Kasumi-1 (cell line): Measurements from ENCODE around the gene PLCXD3.
"Not testable (repeated sequence)": the region's sequence is repeated elsewhere in the genome, so short reads cannot be mapped to it uniquely, and the experiment has no call there.

Experiments used
- DNase-seq, 2 experiments: peaks; one replicate each; lab custom pipeline; 2025; lab: John Stamatoyannopoulos, UW

Gene PLCXD3

GRCh38 chr5:41346609-41347008 is 163.8 kb downstream of the PLCXD3 start:
- DNase-seq: peak in 1 of 2 experiments; percentile 11

GRCh38 chr5:41345295-41345694 is 165.1 kb downstream of the PLCXD3 start:
- no peak for DNase-seq

GRCh38 chr5:41339339-41339738 is 171.1 kb downstream of the PLCXD3 start:
- DNase-seq: no peak

- DNase-seq: no peak
Observed at GRCh38 chr5:41338136-41338675, 172.2 kb downstream of the PLCXD3 start.

GRCh38 chr5:41337724-41338123 is 172.7 kb downstream of the PLCXD3 start:
- no peak for DNase-seq

GRCh38 chr5:41337216-41337615 is 173.2 kb downstream of the PLCXD3 start:
- no peak for DNase-seq

- DNase-seq: no peak
Observed at GRCh38 chr5:41336471-41336870, 173.9 kb downstream of the PLCXD3 start.

- no peak for DNase-seq
Observed at GRCh38 chr5:41335596-41336181, 174.7 kb downstream of the PLCXD3 start.

- no peak for DNase-seq
Observed at GRCh38 chr5:41334758-41335157, 175.6 kb downstream of the PLCXD3 start.

GRCh38 chr5:41334221-41334620 is 176.2 kb downstream of the PLCXD3 start:
- DNase-seq: no peak

GRCh38 chr5:41325074-41325473 is 185.3 kb downstream of the PLCXD3 start:
- no peak for DNase-seq

GRCh38 chr5:41322826-41323225 is 187.6 kb downstream of the PLCXD3 start:
- not testable (repeated sequence) for DNase-seq

GRCh38 chr5:41312478-41313060 is 197.8 kb downstream of the PLCXD3 start:
- no peak for DNase-seq

GRCh38 chr5:41312066-41312465 is 198.3 kb downstream of the PLCXD3 start:
- DNase-seq: no peak

- DNase-seq: no peak
Observed at GRCh38 chr5:41309275-41309674, 201.1 kb downstream of the PLCXD3 start.

GRCh38 chr5:41306005-41306404 is 204.4 kb downstream of the PLCXD3 start:
- no peak for DNase-seq

GRCh38 chr5:41305056-41305455 is 205.3 kb downstream of the PLCXD3 start:
- no peak for DNase-seq

- DNase-seq: no peak
Observed at GRCh38 chr5:41296066-41296465, 214.3 kb downstream of the PLCXD3 start.

GRCh38 chr5:41291323-41291722 is 219.1 kb downstream of the PLCXD3 start:
- no peak for DNase-seq

GRCh38 chr5:41290810-41291209 is 219.6 kb downstream of the PLCXD3 start:
- DNase-seq: no peak

- no peak for DNase-seq
Observed at GRCh38 chr5:41289970-41290464, 220.4 kb downstream of the PLCXD3 start.

- no peak for DNase-seq
Observed at GRCh38 chr5:41286696-41287095, 223.7 kb downstream of the PLCXD3 start.

GRCh38 chr5:41286165-41286564 is 224.2 kb downstream of the PLCXD3 start:
- DNase-seq: no peak

GRCh38 chr5:41284938-41285337 is 225.5 kb downstream of the PLCXD3 start:
- no peak for DNase-seq
